Astrocyte (in vitro differentiated cells and primary cell): ENCODE measurements around the gene PHLPP2. TPM values are rescaled to one million over a fixed set of nuclear protein-coding genes. Genes with fewer than 3 reads are reported as not detected.

Source experiments
- DNase-seq: peaks from one replicate; pipeline ENCODE4 v3.0.0-alpha.2; 2010; ENCODE audit warnings: low read depth
- FAIRE-seq: peaks from 2 replicates; lab custom pipeline; 2011; peaks lifted over from hg19 to GRCh38; lab: Jason Lieb, UNC
- H2AFZ ChIP-seq: 2 replicates; pipeline ENCODE4 v1.6.0; 2012; ENCODE audit warnings: low read depth, low read length, inconsistent platforms
- H3K27ac ChIP-seq: 2 replicates; pipeline ENCODE4 v1.5.1; 2011; ENCODE audit warnings: low read depth, low read length, inconsistent platforms
- H3K27me3 ChIP-seq: 2 replicates; pipeline ENCODE4 v1.6.0; 2011; ENCODE audit warnings: low read length, inconsistent platforms; ENCODE audit not compliant: insufficient read depth
- H3K36me3 ChIP-seq: 2 replicates; pipeline ENCODE4 v1.5.1; 2011; ENCODE audit warnings: low read length, inconsistent platforms; ENCODE audit not compliant: insufficient read depth
- H3K4me1 ChIP-seq: 2 replicates; pipeline ENCODE4 v1.5.1; 2011; ENCODE audit warnings: low read length, inconsistent platforms; ENCODE audit not compliant: insufficient read depth
- H3K4me2 ChIP-seq: 2 replicates; pipeline ENCODE4 v1.6.0; 2012; ENCODE audit warnings: low read length, inconsistent platforms
- H3K4me3 ChIP-seq: 2 replicates; pipeline ENCODE4 v1.5.1; 2011; ENCODE audit warnings: low read depth, mild to moderate bottlenecking, low read length, inconsistent platforms; ENCODE audit not compliant: insufficient read depth
- H3K79me2 ChIP-seq: 2 replicates; pipeline ENCODE4 v1.6.0; 2012; ENCODE audit warnings: mild to moderate bottlenecking, low read length, inconsistent platforms; ENCODE audit not compliant: insufficient read depth
- H3K9ac ChIP-seq: 2 replicates; pipeline ENCODE4 v1.6.0; 2012; ENCODE audit warnings: mild to moderate bottlenecking, low read length, inconsistent platforms
- H3K9me3 ChIP-seq: 2 replicates; pipeline ENCODE4 v1.5.1; 2012; ENCODE audit warnings: low read depth, mild to moderate bottlenecking, low read length, inconsistent platforms; ENCODE audit not compliant: insufficient read depth
- H4K20me1 ChIP-seq: 2 replicates; pipeline ENCODE4 v1.6.0; 2012; ENCODE audit warnings: low read length, inconsistent platforms; ENCODE audit not compliant: insufficient read depth
- H3K27ac Mint-ChIP-seq: one replicate; pipeline ENCODE4 v1.8.0; 2021; ENCODE audit warnings: mild to moderate bottlenecking, mixed read lengths; ENCODE audit not compliant: unreplicated experiment
- H3K27me3 Mint-ChIP-seq: one replicate; pipeline ENCODE4 v1.8.0; 2021; ENCODE audit warnings: low read depth, mixed read lengths; ENCODE audit not compliant: unreplicated experiment
- H3K36me3 Mint-ChIP-seq: one replicate; pipeline ENCODE4 v1.8.0; 2021; ENCODE audit warnings: low read depth, mixed read lengths; ENCODE audit not compliant: unreplicated experiment
- H3K4me1 Mint-ChIP-seq: one replicate; pipeline ENCODE4 v1.8.0; 2021; ENCODE audit warnings: low read depth, mixed read lengths; ENCODE audit not compliant: unreplicated experiment
- H3K4me3 Mint-ChIP-seq: one replicate; pipeline ENCODE4 v1.8.0; 2021; ENCODE audit warnings: mild to moderate bottlenecking, moderate library complexity, mixed read lengths; ENCODE audit not compliant: unreplicated experiment
- H3K9me3 Mint-ChIP-seq: one replicate; pipeline ENCODE4 v1.8.0; 2021; ENCODE audit warnings: mild to moderate bottlenecking, mixed read lengths; ENCODE audit not compliant: unreplicated experiment
- EZH2 ChIP-seq: IDR thresholded peaks from 2 replicates; pipeline ENCODE4 v1.6.1; 2012; ENCODE audit warnings: mild to moderate bottlenecking, low read length, inconsistent platforms; ENCODE audit not compliant: insufficient read depth
- total RNA-seq: library from RNA; stranded (reverse); gene quantifications from 2 replicates; pipeline ENCODE4 v1.2.1, GENCODE V29; 2021
- TF ChIP-seq, protein P1 (sequence below): IDR thresholded peaks from 2 replicates; pipeline ENCODE4 v1.5.1; 2011; ENCODE audit warnings: low read depth, mild to moderate bottlenecking, inconsistent platforms, low read length, moderate library complexity; ENCODE audit not compliant: insufficient read depth

The PHLPP2 gene
- total RNA-seq, 1 donor from 2014 or later, result 5.4 TPM

- peak within 1 kb of the TSS; percentile 69 for H2AFZ ChIP-seq
- no peak within 1 kb of the TSS for H3K27ac Mint-ChIP-seq
- H3K9me3 ChIP-seq, result no peaks in the 10 kb centered on the region
- H4K20me1 ChIP-seq, result no peaks in the 10 kb centered on the region
- peak within 1 kb of the TSS; percentile 77 for H3K4me2 ChIP-seq
- peak; percentile 98 for TF ChIP-seq EZH2
- TF ChIP-seq, protein P1, sequence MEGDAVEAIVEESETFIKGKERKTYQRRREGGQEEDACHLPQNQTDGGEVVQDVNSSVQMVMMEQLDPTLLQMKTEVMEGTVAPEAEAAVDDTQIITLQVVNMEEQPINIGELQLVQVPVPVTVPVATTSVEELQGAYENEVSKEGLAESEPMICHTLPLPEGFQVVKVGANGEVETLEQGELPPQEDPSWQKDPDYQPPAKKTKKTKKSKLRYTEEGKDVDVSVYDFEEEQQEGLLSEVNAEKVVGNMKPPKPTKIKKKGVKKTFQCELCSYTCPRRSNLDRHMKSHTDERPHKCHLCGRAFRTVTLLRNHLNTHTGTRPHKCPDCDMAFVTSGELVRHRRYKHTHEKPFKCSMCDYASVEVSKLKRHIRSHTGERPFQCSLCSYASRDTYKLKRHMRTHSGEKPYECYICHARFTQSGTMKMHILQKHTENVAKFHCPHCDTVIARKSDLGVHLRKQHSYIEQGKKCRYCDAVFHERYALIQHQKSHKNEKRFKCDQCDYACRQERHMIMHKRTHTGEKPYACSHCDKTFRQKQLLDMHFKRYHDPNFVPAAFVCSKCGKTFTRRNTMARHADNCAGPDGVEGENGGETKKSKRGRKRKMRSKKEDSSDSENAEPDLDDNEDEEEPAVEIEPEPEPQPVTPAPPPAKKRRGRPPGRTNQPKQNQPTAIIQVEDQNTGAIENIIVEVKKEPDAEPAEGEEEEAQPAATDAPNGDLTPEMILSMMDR, result no peak
- peak within 1 kb of the TSS; percentile 5 for H3K4me3 ChIP-seq
- DNase-seq (no peak), FAIRE-seq (no peak)
- H3K36me3 ChIP-seq, result no peaks in the 10 kb centered on the region
- H3K4me3 Mint-ChIP-seq, result peak within 1 kb of the TSS; percentile 62
- H3K27ac ChIP-seq, result no peak within 1 kb of the TSS
- H3K27me3 ChIP-seq, result peaks cover 16% of the 10 kb centered on the region
- peaks cover 18% of the 10 kb centered on the region for H3K4me1 Mint-ChIP-seq
- peaks cover 3% of the 10 kb centered on the region for H3K9me3 Mint-ChIP-seq
- H3K27me3 Mint-ChIP-seq, result peaks cover 8% of the 10 kb centered on the region
- H3K79me2 ChIP-seq, result no peaks in the 10 kb centered on the region
- peaks cover 6% of the 10 kb centered on the region for H3K4me1 ChIP-seq
- H3K9ac ChIP-seq, result no peak within 1 kb of the TSS
- no peaks in the 10 kb centered on the region for H3K36me3 Mint-ChIP-seq
Observed at GRCh38 chr16:71626018-71626857, 98.3 kb downstream of the PHLPP2 start, which contains the start of gene MARVELD3. TSS of gene MARVELD3 (plus strand) at chr16:71626184. CDS start at chr16:71626230, 46 bp downstream.

DNA sequence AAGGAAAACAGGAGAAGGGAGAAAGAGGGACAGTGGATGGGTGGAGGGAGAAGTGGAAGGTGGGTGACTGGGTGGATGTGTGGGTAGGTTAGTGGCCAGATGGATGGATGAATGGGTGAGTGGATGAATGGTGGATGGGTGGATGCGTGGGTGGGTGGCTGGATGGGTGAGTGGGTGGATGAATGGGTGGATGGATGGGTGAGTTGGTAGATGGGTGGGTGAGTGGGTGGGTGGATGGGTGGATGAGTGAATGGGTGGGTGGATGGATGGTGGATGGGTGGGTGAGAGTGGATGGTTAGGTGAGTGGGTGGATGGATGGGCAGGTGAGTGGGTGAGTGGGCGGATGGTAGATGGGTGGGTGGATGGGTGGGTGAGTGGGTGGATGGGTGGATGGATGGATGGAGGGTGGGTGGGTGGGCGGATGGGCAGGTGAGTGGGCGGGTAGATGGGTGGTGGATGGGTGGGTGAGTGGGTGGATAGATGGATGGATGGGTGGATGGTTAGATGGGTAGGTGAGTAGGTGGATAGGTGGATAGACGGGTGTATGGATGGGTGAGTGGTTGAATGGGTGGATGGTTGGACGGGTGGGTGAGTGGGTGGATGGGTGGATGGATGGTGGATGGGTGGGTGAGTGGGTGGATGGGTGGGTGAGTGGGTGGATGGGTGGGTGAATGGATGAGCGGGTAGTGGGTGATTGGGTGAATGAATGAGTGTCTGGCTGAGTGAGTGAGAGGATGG, 99.2 kb downstream of the PHLPP2 start:
- Histone ChIP-seq H2AFZ (no peak overlapping the region), H3K4me3 (no peak overlapping the region), H3K4me1 (peaks cover 6% of the 10 kb centered on the region), H3K27me3 (peaks cover 16% of the 10 kb centered on the region), H3K36me3 (no peaks in the 10 kb centered on the region), H3K4me2 (no peak overlapping the region), H3K9me3 (no peaks in the 10 kb centered on the region), H3K9ac (no peak overlapping the region), H3K27ac (no peak overlapping the region), H3K79me2 (no peaks in the 10 kb centered on the region), H4K20me1 (no peaks in the 10 kb centered on the region)
- FAIRE-seq, result no peak
- H3K4me1 Mint-ChIP-seq, result peaks cover 16% of the 10 kb centered on the region
- TF ChIP-seq, protein P1, result no peak
- no peak for TF ChIP-seq EZH2
- no peak overlapping the region for H3K27ac Mint-ChIP-seq
- H3K36me3 Mint-ChIP-seq, result no peaks in the 10 kb centered on the region
- H3K4me3 Mint-ChIP-seq, result no peak overlapping the region
- DNase-seq, result no peak
- peaks cover 3% of the 10 kb centered on the region for H3K9me3 Mint-ChIP-seq
- peaks cover 15% of the 10 kb centered on the region for H3K27me3 Mint-ChIP-seq
